Measurements from ENCODE around the gene TMEM144. TPM values are rescaled to one million over a fixed set of nuclear protein-coding genes. Genes with fewer than 3 reads are reported as not detected.
"Not testable (repeated sequence)": the region's sequence is repeated elsewhere in the genome, so short reads cannot be mapped to it uniquely, and the experiment has no call there.

TMEM144 gene
- total RNA-seq, 1 donor from 2014 or later: 4.4 TPM

- no peak for DNase-seq
These were observed 17.7 kb upstream of the TMEM144 start for GRCh38 chr4:158192439-158193158.

- no peak for DNase-seq
These were observed 17.0 kb upstream of the TMEM144 start for GRCh38 chr4:158193171-158193749.

GRCh38 chr4:158195297-158195696 lies 15.0 kb upstream of the TMEM144 start:
- DNase-seq: no peak

- no peak for DNase-seq
These were observed 13.0 kb upstream of the TMEM144 start for GRCh38 chr4:158197194-158197776.

- DNase-seq: no peak
These were observed 10.1 kb upstream of the TMEM144 start for GRCh38 chr4:158200214-158200613.

GRCh38 chr4:158201322-158201721 lies 9.0 kb upstream of the TMEM144 start:
- DNase-seq: no peak

- no peak for DNase-seq
These were observed 8.4 kb upstream of the TMEM144 start for GRCh38 chr4:158201876-158202275.

GRCh38 chr4:158202481-158202880 lies 7.8 kb upstream of the TMEM144 start:
- DNase-seq: no peak

- no peak for DNase-seq
These were observed 6.8 kb upstream of the TMEM144 start for GRCh38 chr4:158203436-158203835.

- DNase-seq: no peak
These were observed 6.4 kb upstream of the TMEM144 start for GRCh38 chr4:158203929-158204328.

GRCh38 chr4:158208963-158209640 lies 1.2 kb upstream of the TMEM144 start:
- no peak for DNase-seq

GRCh38 chr4:158211222-158211621 lies 936 bp downstream of the TMEM144 start:
- DNase-seq: no peak

GRCh38 chr4:158213466-158213865 lies 3.2 kb downstream of the TMEM144 start:
- no peak for DNase-seq

- no peak for DNase-seq
These were observed 4.6 kb downstream of the TMEM144 start for GRCh38 chr4:158214856-158215255.

- DNase-seq: no peak
These were observed 7.5 kb downstream of the TMEM144 start for GRCh38 chr4:158217763-158218162.

GRCh38 chr4:158219623-158220022 lies 9.3 kb downstream of the TMEM144 start:
- no peak for DNase-seq

- DNase-seq: not testable (repeated sequence)
These were observed 14.0 kb downstream of the TMEM144 start for GRCh38 chr4:158224318-158224717.

- DNase-seq: not testable (repeated sequence)
These were observed 14.7 kb downstream of the TMEM144 start for GRCh38 chr4:158224999-158225398.

GRCh38 chr4:158227880-158228279 lies 17.6 kb downstream of the TMEM144 start:
- DNase-seq: not testable (repeated sequence)

- not testable (repeated sequence) for DNase-seq
These were observed 18.1 kb downstream of the TMEM144 start for GRCh38 chr4:158228399-158228798.

- DNase-seq: no peak
These were observed 19.5 kb downstream of the TMEM144 start for GRCh38 chr4:158229768-158230167.

GRCh38 chr4:158234671-158235070 lies 24.4 kb downstream of the TMEM144 start:
- no peak for DNase-seq

Measured in skin of body (tissue), 2 donors.